LNCaP clone FGC (cell line): Measurements from ENCODE around the gene FSTL4.
A peak's percentile ranks its signal among the peaks of the same experiment; 100 is the strongest.

Source experiments
- DNase-seq: peaks from one replicate; pipeline ENCODE4 v3.0.0-alpha.2; 2011; ENCODE audit warnings: low read depth
- H3K4me3 ChIP-seq: 2 replicates; pipeline ENCODE4 v1.5.1; 2011; ENCODE audit warnings: mild to moderate bottlenecking, low read depth, low read length, control low read depth
- TF ChIP-seq, protein P1 (sequence below): IDR thresholded peaks from 2 replicates; pipeline ENCODE4 v1.5.1; 2012; ENCODE audit warnings: mild to moderate bottlenecking; ENCODE audit not compliant: control insufficient read depth, insufficient read depth; ENCODE audit errors: extremely low read depth

The FSTL4 gene

DNA sequence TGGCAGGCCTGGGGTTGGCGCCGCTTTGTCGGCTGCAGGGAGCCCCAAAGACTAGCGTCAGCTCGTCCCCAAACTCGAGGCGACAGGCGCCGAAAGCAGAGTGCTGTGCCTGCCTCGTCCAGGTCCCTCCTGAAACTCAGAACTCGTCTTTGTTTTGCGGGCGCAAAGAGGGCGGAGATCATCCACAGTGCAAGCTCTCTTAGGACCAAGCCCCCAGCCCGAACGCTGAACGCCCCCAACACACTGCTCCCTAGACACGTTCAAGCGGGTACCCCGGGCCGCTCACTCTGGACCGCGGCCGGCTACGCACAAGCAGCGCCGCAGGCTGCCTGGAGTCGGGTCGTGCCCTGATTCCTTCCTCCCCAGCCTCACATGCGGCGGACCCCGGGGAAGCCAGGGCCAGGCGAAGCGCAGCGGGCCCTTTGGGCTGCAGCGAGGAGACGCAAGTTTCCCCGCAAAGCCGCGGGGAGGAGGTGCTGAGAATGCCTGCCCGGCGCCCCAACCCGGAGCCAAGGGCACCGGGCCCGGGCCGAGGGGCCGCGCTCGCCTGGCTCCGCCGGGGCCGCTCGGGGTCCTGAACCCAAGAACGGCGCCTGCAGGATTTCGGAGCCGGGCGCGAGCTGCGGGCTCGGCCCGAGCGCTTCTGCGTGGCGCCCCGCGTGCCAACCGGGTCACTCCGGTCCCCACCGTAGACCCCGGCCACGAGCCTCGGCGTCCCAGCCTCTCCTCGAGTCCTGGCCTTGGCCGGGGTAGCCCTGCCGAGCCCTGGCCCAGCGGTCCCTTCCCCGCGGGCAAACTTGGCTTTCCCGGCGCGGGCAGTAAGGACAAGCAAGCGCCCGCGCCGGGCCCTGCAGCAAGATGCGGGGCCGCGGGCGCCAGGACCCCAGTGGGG is 738 bp downstream of the FSTL4 start:
- peak overlapping the region; percentile 36 for H3K4me3 ChIP-seq
- TF ChIP-seq, protein P1, sequence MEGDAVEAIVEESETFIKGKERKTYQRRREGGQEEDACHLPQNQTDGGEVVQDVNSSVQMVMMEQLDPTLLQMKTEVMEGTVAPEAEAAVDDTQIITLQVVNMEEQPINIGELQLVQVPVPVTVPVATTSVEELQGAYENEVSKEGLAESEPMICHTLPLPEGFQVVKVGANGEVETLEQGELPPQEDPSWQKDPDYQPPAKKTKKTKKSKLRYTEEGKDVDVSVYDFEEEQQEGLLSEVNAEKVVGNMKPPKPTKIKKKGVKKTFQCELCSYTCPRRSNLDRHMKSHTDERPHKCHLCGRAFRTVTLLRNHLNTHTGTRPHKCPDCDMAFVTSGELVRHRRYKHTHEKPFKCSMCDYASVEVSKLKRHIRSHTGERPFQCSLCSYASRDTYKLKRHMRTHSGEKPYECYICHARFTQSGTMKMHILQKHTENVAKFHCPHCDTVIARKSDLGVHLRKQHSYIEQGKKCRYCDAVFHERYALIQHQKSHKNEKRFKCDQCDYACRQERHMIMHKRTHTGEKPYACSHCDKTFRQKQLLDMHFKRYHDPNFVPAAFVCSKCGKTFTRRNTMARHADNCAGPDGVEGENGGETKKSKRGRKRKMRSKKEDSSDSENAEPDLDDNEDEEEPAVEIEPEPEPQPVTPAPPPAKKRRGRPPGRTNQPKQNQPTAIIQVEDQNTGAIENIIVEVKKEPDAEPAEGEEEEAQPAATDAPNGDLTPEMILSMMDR = no peak
- no peak for DNase-seq

- H3K4me3 ChIP-seq = peak overlapping the region; percentile 34
- DNase-seq = peak; percentile 36
- TF ChIP-seq, protein P1 = peak; percentile 89
These were observed 1.6 kb downstream of the FSTL4 start for GRCh38 chr5:133610489-133611356.

- no peak for DNase-seq
- H3K4me3 ChIP-seq = no peak overlapping the region
- TF ChIP-seq, protein P1 = no peak
These were observed 4.9 kb downstream of the FSTL4 start for GRCh38 chr5:133607451-133607850.

- peak; percentile 54 for DNase-seq
- TF ChIP-seq, protein P1 = no peak
- no peak overlapping the region for H3K4me3 ChIP-seq
These were observed 5.5 kb downstream of the FSTL4 start for GRCh38 chr5:133606835-133607234.

- TF ChIP-seq, protein P1 = no peak
- no peak overlapping the region for H3K4me3 ChIP-seq
- no peak for DNase-seq
These were observed 7.0 kb downstream of the FSTL4 start for GRCh38 chr5:133605323-133605722.

DNA sequence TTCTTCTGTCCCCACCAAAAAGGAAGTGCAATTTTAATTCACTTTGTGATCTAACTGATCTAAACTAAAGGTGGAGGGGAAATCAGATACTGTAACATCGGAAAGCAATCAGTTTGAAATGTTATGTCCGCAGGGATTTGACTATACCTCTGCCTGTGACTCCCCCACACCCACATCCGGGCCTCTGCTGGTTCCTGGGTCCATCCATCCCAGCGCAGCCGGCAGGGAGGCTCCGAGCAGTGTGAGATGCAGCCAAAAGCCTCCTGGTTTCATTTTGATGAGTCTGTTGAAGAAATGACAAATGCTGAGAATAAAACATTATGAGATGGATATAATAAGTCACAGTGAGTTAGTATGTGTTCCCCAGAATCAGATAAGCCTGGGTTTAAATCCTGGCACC is 8.6 kb downstream of the FSTL4 start:
- DNase-seq = no peak
- TF ChIP-seq, protein P1 = no peak
- no peak overlapping the region for H3K4me3 ChIP-seq
